Rectal smooth muscle tissue (tissue), 1 donor: ENCODE results near the gene VRK1.

Experiments
- H3K27ac ChIP-seq: one replicate; pipeline ENCODE4 v1.7.0; 2013; ENCODE audit warnings: low read depth, low read length, inconsistent platforms
- H3K27me3 ChIP-seq: one replicate; pipeline ENCODE4 v1.7.0; 2013; ENCODE audit warnings: low read length; ENCODE audit not compliant: control insufficient read depth, insufficient read depth
- H3K36me3 ChIP-seq: one replicate; pipeline ENCODE4 v1.7.0; 2013; ENCODE audit warnings: low read length; ENCODE audit not compliant: control insufficient read depth, insufficient read depth
- H3K4me1 ChIP-seq: one replicate; pipeline ENCODE4 v1.7.0; 2013; ENCODE audit warnings: low read length; ENCODE audit not compliant: control insufficient read depth, insufficient read depth
- H3K4me3 ChIP-seq: one replicate; pipeline ENCODE4 v1.7.0; 2013; ENCODE audit warnings: low read length
- H3K9ac ChIP-seq: one replicate; pipeline ENCODE4 v1.7.0; 2013; ENCODE audit warnings: low read length

Gene VRK1

GRCh38 chr14:96920023-96920422 is 122.8 kb downstream of the VRK1 start:
- H3K4me1 ChIP-seq = no peaks in the 10 kb centered on the region
- H3K9ac ChIP-seq = no peak overlapping the region
- H3K36me3 ChIP-seq = no peaks in the 10 kb centered on the region
- H3K27ac ChIP-seq = no peak overlapping the region
- no peak overlapping the region for H3K4me3 ChIP-seq
- H3K27me3 ChIP-seq = no peaks in the 10 kb centered on the region

GRCh38 chr14:96920820-96921219 is 123.6 kb downstream of the VRK1 start:
- Histone ChIP-seq H3K4me1 (no peaks in the 10 kb centered on the region), H3K9ac (no peak overlapping the region), H3K27ac (no peak overlapping the region), H3K36me3 (no peaks in the 10 kb centered on the region), H3K27me3 (no peaks in the 10 kb centered on the region), H3K4me3 (no peak overlapping the region)

- Histone ChIP-seq H3K4me1 (no peaks in the 10 kb centered on the region), H3K36me3 (no peaks in the 10 kb centered on the region), H3K27me3 (no peaks in the 10 kb centered on the region), H3K9ac (no peak overlapping the region), H3K27ac (no peak overlapping the region), H3K4me3 (no peak overlapping the region)
Measured at GRCh38 chr14:96922986-96923385, 125.8 kb downstream of the VRK1 start.

GRCh38 chr14:96925422-96925821 is 128.2 kb downstream of the VRK1 start:
- Histone ChIP-seq H3K36me3 (no peaks in the 10 kb centered on the region), H3K27ac (no peak overlapping the region), H3K27me3 (no peaks in the 10 kb centered on the region), H3K4me3 (no peak overlapping the region), H3K4me1 (no peaks in the 10 kb centered on the region), H3K9ac (no peak overlapping the region)

- no peak overlapping the region for H3K9ac ChIP-seq
- H3K4me3 ChIP-seq = no peak overlapping the region
- H3K36me3 ChIP-seq = no peaks in the 10 kb centered on the region
- no peaks in the 10 kb centered on the region for H3K27me3 ChIP-seq
- H3K4me1 ChIP-seq = no peaks in the 10 kb centered on the region
- H3K27ac ChIP-seq = no peak overlapping the region
Measured at GRCh38 chr14:96926001-96926400, 128.8 kb downstream of the VRK1 start.

- Histone ChIP-seq H3K4me3 (no peak overlapping the region), H3K27me3 (no peaks in the 10 kb centered on the region), H3K9ac (no peak overlapping the region), H3K4me1 (no peaks in the 10 kb centered on the region), H3K36me3 (no peaks in the 10 kb centered on the region), H3K27ac (no peak overlapping the region)
Measured at GRCh38 chr14:96928779-96929380, 131.7 kb downstream of the VRK1 start.

GRCh38 chr14:96929950-96930349 is 132.8 kb downstream of the VRK1 start:
- Histone ChIP-seq H3K4me1 (no peaks in the 10 kb centered on the region), H3K9ac (no peak overlapping the region), H3K4me3 (no peak overlapping the region), H3K27me3 (no peaks in the 10 kb centered on the region), H3K36me3 (no peaks in the 10 kb centered on the region), H3K27ac (no peak overlapping the region)

GRCh38 chr14:96930526-96930925 is 133.3 kb downstream of the VRK1 start:
- Histone ChIP-seq H3K36me3 (no peaks in the 10 kb centered on the region), H3K4me3 (no peak overlapping the region), H3K27me3 (no peaks in the 10 kb centered on the region), H3K27ac (no peak overlapping the region), H3K9ac (no peak overlapping the region), H3K4me1 (no peaks in the 10 kb centered on the region)
